Neural cell (in vitro differentiated cells): ENCODE data around the gene DIS3L2. TPM values are rescaled to one million over a fixed set of nuclear protein-coding genes. Genes with fewer than 3 reads are reported as not detected.
"Not testable (repeated sequence)": the region's sequence is repeated elsewhere in the genome, so short reads cannot be mapped to it uniquely, and the experiment has no call there.

Experiments used
- H2AFZ ChIP-seq: fragments of 200-600, 300-800 bp; sonication (generic), shearing (Covaris generic); 2 replicates; pipeline ENCODE4 v1.6.0; 2014; ENCODE audit warnings: low read depth, mild to moderate bottlenecking, antibody characterized with exemption, low read length, moderate library complexity
- H3F3A ChIP-seq: fragments of 200-600 bp; shearing (Covaris generic); 2 replicates; pipeline ENCODE4 v1.6.1; 2016; ENCODE audit warnings: mild to moderate bottlenecking, moderate library complexity, mixed read lengths, antibody characterized with exemption, low read length; ENCODE audit not compliant: insufficient read depth, poor library complexity, severe bottlenecking
- H3K27ac ChIP-seq: fragments of 200-600, 300-800 bp; sonication (generic), shearing (Covaris generic); 2 replicates; pipeline ENCODE4 v1.5.1; 2014; ENCODE audit warnings: mild to moderate bottlenecking, low read length, moderate library complexity
- H3K27me3 ChIP-seq: fragments of 300-800, 200-600 bp; sonication (generic), shearing (Covaris generic); 2 replicates; pipeline ENCODE4 v1.6.0; 2014; ENCODE audit warnings: mild to moderate bottlenecking, low read depth, low read length, moderate library complexity; ENCODE audit not compliant: insufficient read depth
- H3K36me3 ChIP-seq: fragments of 300-800, 200-600 bp; sonication (generic), shearing (Covaris generic); 2 replicates; pipeline ENCODE4 v1.5.1; 2014; ENCODE audit warnings: mild to moderate bottlenecking, antibody characterized with exemption, low read length, moderate library complexity; ENCODE audit not compliant: insufficient read depth
- H3K4me2 ChIP-seq: fragments of 300-800, 200-600 bp; sonication (generic), shearing (Covaris generic); 2 replicates; pipeline ENCODE4 v1.6.0; 2014; ENCODE audit warnings: mild to moderate bottlenecking, low read length
- H3K4me3 ChIP-seq: fragments of 300-800, 200-600 bp; sonication (generic), shearing (Covaris generic); 2 replicates; pipeline ENCODE4 v1.5.1; 2014; ENCODE audit warnings: mild to moderate bottlenecking, low read length, moderate library complexity
- H3K79me2 ChIP-seq: fragments of 200-600 bp; shearing (Covaris generic); replicated peaks from 2 replicates; pipeline ENCODE4 v1.6.0; 2014; ENCODE audit warnings: mild to moderate bottlenecking, low read length, moderate library complexity; ENCODE audit not compliant: insufficient read depth
- H3K9ac ChIP-seq: fragments of 300-800, 200-600 bp; sonication (generic), shearing (Covaris generic); 2 replicates; pipeline ENCODE4 v1.6.1; 2016; ENCODE audit warnings: mild to moderate bottlenecking, low read length, mixed read lengths
- H3K9me2 ChIP-seq: fragments of 200-600 bp; shearing (Covaris generic); 2 replicates; pipeline ENCODE4 v1.6.1; 2016; ENCODE audit warnings: mild to moderate bottlenecking, low read length, mixed read lengths; ENCODE audit not compliant: insufficient read depth
- H3K9me3 ChIP-seq: fragments of 200-600, 300-800 bp; sonication (generic), shearing (Covaris generic); 2 replicates; pipeline ENCODE4 v1.6.1; 2016; ENCODE audit warnings: mild to moderate bottlenecking, mixed run types, low read length, moderate library complexity, mixed read lengths
- H4K20me1 ChIP-seq: fragments of 200-600 bp; shearing (Covaris generic); 2 replicates; pipeline ENCODE4 v1.6.1; 2016; ENCODE audit warnings: mild to moderate bottlenecking, mixed run types; ENCODE audit not compliant: insufficient read depth
- EP300 ChIP-seq: fragments of 450-650 bp; conservative IDR thresholded peaks from 2 replicates; pipeline ENCODE4 v1.6.1; 2014; ENCODE audit warnings: antibody characterized with exemption, mild to moderate bottlenecking, moderate library complexity; ENCODE audit not compliant: poor library complexity, severe bottlenecking
- EZH2 ChIP-seq: fragments of 200-600, 300-800 bp; shearing (Covaris generic), sonication (generic); IDR thresholded peaks from 2 replicates; pipeline ENCODE4 v1.6.1; 2014; ENCODE audit warnings: antibody characterized with exemption, low read length, borderline replicate concordance, mild to moderate bottlenecking; ENCODE audit not compliant: insufficient read depth, poor library complexity, severe bottlenecking
- MXI1 ChIP-seq: fragments of 450-650 bp; conservative IDR thresholded peaks from 2 replicates; pipeline ENCODE4 v1.6.1; 2014; ENCODE audit warnings: antibody characterized with exemption, mild to moderate bottlenecking; ENCODE audit not compliant: poor library complexity, severe bottlenecking
- POLR2AphosphoS5 ChIP-seq: IDR thresholded peaks from 2 replicates; pipeline ENCODE4 v1.6.1; 2012
- RAD21 ChIP-seq: fragments of 450-650 bp; conservative IDR thresholded peaks from 2 replicates; pipeline ENCODE4 v1.6.1; 2014; ENCODE audit warnings: antibody characterized with exemption, mild to moderate bottlenecking, moderate library complexity
- SMC3 ChIP-seq: fragments of 450-650 bp; conservative IDR thresholded peaks from 2 replicates; pipeline ENCODE4 v1.6.1; 2014; ENCODE audit warnings: antibody characterized with exemption, mild to moderate bottlenecking, moderate library complexity; ENCODE audit not compliant: poor library complexity
- TAF1 ChIP-seq: IDR thresholded peaks from 2 replicates; pipeline ENCODE4 v1.6.1; 2012; ENCODE audit warnings: low read depth
- polyA plus RNA-seq: library from polyadenylated mRNA; depleted of rRNA; stranded (reverse); fragments of >200 nt; gene quantifications from 2 replicates; pipeline ENCODE4 v1.2.3, GENCODE V29; 2014
- TF ChIP-seq, protein P1 (sequence below): IDR thresholded peaks from 2 replicates; pipeline ENCODE4 v1.6.1; 2012; ENCODE audit warnings: borderline replicate concordance
- TF ChIP-seq, protein P2 (sequence below): fragments of 450-650 bp; IDR thresholded peaks from 2 replicates; pipeline ENCODE4 v1.5.1; 2014; ENCODE audit warnings: antibody characterized with exemption, mild to moderate bottlenecking, moderate library complexity; ENCODE audit not compliant: poor library complexity, severe bottlenecking

The DIS3L2 gene
- polyA plus RNA-seq, 1 donor from 2014 or later, result 20.0 TPM

GRCh38 chr2:232377319-232377718 lies 415.8 kb downstream of the DIS3L2 start:
- Histone ChIP-seq H3K4me2 (no peak overlapping the region), H4K20me1 (no peaks in the 10 kb centered on the region), H3K9me3 (no peaks in the 10 kb centered on the region), H3K36me3 (no peaks in the 10 kb centered on the region), H3K27ac (no peak overlapping the region), H3K9me2 (no peaks in the 10 kb centered on the region), H3K4me3 (no peak overlapping the region), H3F3A (no peaks in the 10 kb centered on the region), H3K27me3 (no peaks in the 10 kb centered on the region), H3K9ac (no peak overlapping the region), H3K79me2 (no peaks in the 10 kb centered on the region), H2AFZ (no peak overlapping the region)
- TF ChIP-seq MXI1, result no peak
- TF ChIP-seq, protein P1, sequence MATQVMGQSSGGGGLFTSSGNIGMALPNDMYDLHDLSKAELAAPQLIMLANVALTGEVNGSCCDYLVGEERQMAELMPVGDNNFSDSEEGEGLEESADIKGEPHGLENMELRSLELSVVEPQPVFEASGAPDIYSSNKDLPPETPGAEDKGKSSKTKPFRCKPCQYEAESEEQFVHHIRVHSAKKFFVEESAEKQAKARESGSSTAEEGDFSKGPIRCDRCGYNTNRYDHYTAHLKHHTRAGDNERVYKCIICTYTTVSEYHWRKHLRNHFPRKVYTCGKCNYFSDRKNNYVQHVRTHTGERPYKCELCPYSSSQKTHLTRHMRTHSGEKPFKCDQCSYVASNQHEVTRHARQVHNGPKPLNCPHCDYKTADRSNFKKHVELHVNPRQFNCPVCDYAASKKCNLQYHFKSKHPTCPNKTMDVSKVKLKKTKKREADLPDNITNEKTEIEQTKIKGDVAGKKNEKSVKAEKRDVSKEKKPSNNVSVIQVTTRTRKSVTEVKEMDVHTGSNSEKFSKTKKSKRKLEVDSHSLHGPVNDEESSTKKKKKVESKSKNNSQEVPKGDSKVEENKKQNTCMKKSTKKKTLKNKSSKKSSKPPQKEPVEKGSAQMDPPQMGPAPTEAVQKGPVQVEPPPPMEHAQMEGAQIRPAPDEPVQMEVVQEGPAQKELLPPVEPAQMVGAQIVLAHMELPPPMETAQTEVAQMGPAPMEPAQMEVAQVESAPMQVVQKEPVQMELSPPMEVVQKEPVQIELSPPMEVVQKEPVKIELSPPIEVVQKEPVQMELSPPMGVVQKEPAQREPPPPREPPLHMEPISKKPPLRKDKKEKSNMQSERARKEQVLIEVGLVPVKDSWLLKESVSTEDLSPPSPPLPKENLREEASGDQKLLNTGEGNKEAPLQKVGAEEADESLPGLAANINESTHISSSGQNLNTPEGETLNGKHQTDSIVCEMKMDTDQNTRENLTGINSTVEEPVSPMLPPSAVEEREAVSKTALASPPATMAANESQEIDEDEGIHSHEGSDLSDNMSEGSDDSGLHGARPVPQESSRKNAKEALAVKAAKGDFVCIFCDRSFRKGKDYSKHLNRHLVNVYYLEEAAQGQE, result no peak
- TF ChIP-seq EP300, result no peak
- TF ChIP-seq, protein P2, sequence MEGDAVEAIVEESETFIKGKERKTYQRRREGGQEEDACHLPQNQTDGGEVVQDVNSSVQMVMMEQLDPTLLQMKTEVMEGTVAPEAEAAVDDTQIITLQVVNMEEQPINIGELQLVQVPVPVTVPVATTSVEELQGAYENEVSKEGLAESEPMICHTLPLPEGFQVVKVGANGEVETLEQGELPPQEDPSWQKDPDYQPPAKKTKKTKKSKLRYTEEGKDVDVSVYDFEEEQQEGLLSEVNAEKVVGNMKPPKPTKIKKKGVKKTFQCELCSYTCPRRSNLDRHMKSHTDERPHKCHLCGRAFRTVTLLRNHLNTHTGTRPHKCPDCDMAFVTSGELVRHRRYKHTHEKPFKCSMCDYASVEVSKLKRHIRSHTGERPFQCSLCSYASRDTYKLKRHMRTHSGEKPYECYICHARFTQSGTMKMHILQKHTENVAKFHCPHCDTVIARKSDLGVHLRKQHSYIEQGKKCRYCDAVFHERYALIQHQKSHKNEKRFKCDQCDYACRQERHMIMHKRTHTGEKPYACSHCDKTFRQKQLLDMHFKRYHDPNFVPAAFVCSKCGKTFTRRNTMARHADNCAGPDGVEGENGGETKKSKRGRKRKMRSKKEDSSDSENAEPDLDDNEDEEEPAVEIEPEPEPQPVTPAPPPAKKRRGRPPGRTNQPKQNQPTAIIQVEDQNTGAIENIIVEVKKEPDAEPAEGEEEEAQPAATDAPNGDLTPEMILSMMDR, result no peak
- TF ChIP-seq POLR2AphosphoS5, result no peak
- no peak for TF ChIP-seq TAF1
- no peak for TF ChIP-seq RAD21
- TF ChIP-seq SMC3, result no peak
- TF ChIP-seq EZH2, result no peak

GRCh38 chr2:232377841-232378734 lies 416.6 kb downstream of the DIS3L2 start:
- Histone ChIP-seq H3K9me3 (no peaks in the 10 kb centered on the region), H2AFZ (no peak overlapping the region), H3K27ac (no peak overlapping the region), H4K20me1 (no peaks in the 10 kb centered on the region), H3K4me2 (no peak overlapping the region), H3F3A (no peaks in the 10 kb centered on the region), H3K27me3 (peaks cover 4% of the 10 kb centered on the region), H3K9me2 (no peaks in the 10 kb centered on the region), H3K4me3 (no peak overlapping the region), H3K9ac (no peak overlapping the region), H3K79me2 (no peaks in the 10 kb centered on the region), H3K36me3 (no peaks in the 10 kb centered on the region)
- TF ChIP-seq RAD21, result no peak
- TF ChIP-seq MXI1, result no peak

DNA sequence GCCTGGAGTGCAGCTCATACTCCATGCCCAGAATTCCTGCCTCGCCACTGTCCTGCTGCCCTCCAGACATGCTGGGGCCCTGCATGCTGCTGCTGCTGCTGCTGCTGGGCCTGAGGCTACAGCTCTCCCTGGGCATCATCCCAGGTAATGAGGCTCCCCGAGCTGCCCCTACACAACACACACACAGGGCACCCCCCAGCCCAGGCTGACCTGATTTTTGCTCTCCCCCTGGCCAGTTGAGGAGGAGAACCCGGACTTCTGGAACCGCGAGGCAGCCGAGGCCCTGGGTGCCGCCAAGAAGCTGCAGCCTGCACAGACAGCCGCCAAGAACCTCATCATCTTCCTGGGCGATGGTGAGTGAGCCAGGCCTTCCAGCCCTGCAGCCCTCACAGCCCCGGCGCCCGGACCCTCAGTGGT lies 417.2 kb downstream of the DIS3L2 start, which contains the start of gene ALPP:
Gene ALPP, plus strand, starts transcription at position 17 of the 417 bp plus-strand sequence. Its CDS starts 52 bp downstream, at position 69.
- H3K4me2 ChIP-seq, H2AFZ ChIP-seq, H3F3A ChIP-seq, H3K9me2 ChIP-seq, H4K20me1 ChIP-seq, H3K4me3 ChIP-seq, H3K9me3 ChIP-seq, H3K9ac ChIP-seq, H3K36me3 ChIP-seq, H3K27ac ChIP-seq, H3K79me2 ChIP-seq: not testable (repeated sequence)
- peaks cover 10% of the 10 kb centered on the region for H3K27me3 ChIP-seq

- not testable (repeated sequence) for H3K9me2 ChIP-seq, H3F3A ChIP-seq, H3K27ac ChIP-seq, H2AFZ ChIP-seq, H3K4me2 ChIP-seq, H3K4me3 ChIP-seq, H3K9ac ChIP-seq, H3K36me3 ChIP-seq, H3K79me2 ChIP-seq, H3K9me3 ChIP-seq, H4K20me1 ChIP-seq
- peaks cover 20% of the 10 kb centered on the region for H3K27me3 ChIP-seq
Observed at GRCh38 chr2:232379610-232380590, 418.4 kb downstream of the DIS3L2 start.
